Measurements from ENCODE around the gene PKMYT1. TPM values are rescaled to one million over a fixed set of nuclear protein-coding genes. Genes with fewer than 3 reads are reported as not detected.
"Not testable (repeated sequence)": the region's sequence is repeated elsewhere in the genome, so short reads cannot be mapped to it uniquely, and the experiment has no call there.

PKMYT1 gene
- total RNA-seq, 2 experiments from 2014 or later: 0.47 to 0.60 TPM

GRCh38 chr16:2946649-2947048 lies 33.6 kb downstream of the PKMYT1 start:
- Mint-ChIP-seq H3K9me3 (no peaks in the 10 kb centered on the region), H3K36me3 (ENCODE audit: low read depth) (peaks cover 34% of the 10 kb centered on the region), H3K4me3 (no peak overlapping the region), H3K4me1 (ENCODE audit: low read depth) (no peaks in the 10 kb centered on the region), H3K27me3 (no peaks in the 10 kb centered on the region), H3K27ac (no peak overlapping the region)
- Histone ChIP-seq H3K27ac (ENCODE audit: low read depth in 1 of 2, low read length in 2 of 2) (no peak overlapping the region), H3K9me3 (ENCODE audit: control insufficient read depth in 1 of 2, insufficient read depth in 1 of 2, low read length in 2 of 2) (peaks cover 0 to 3% of the 10 kb centered on the region in 2 experiments), H3K4me3 (ENCODE audit: low read length) (no peak overlapping the region), H3K4me1 (ENCODE audit: insufficient read depth, low read length) (no peaks in the 10 kb centered on the region), H3K27me3 (ENCODE audit: control insufficient read depth in 1 of 2, insufficient read depth in 2 of 2, low read length in 2 of 2) (no peaks in the 10 kb centered on the region), H3K36me3 (ENCODE audit: insufficient read depth, low read length) (peaks cover 5% of the 10 kb centered on the region)
- CTCF ChIA-PET: no interaction called here
- intact Hi-C loops (cut with DNase I, micrococcal nuclease): no loop called here
- POLR2A ChIA-PET: no interaction called here
- TF ChIP-seq CTCF (IDR thresholded peaks at IDR 0.05): no peak
- DNase-seq: no peak
- ATAC-seq (ENCODE audit: poor library complexity): no peak

GRCh38 chr16:2943716-2944115 lies 36.5 kb downstream of the PKMYT1 start:
- H3K27me3 ChIP-seq (ENCODE audit: control insufficient read depth in 1 of 2, insufficient read depth in 2 of 2, low read length in 2 of 2); H3K4me3 Mint-ChIP-seq; H3K9me3 ChIP-seq (ENCODE audit: control insufficient read depth in 1 of 2, insufficient read depth in 1 of 2, low read length in 2 of 2); H3K27me3 Mint-ChIP-seq; DNase-seq; H3K4me1 Mint-ChIP-seq (ENCODE audit: low read depth); H3K4me1 ChIP-seq (ENCODE audit: insufficient read depth, low read length); ATAC-seq (ENCODE audit: poor library complexity); H3K27ac ChIP-seq (ENCODE audit: low read depth in 1 of 2, low read length in 2 of 2); POLR2A ChIA-PET; H3K9me3 Mint-ChIP-seq; H3K4me3 ChIP-seq (ENCODE audit: low read length); H3K27ac Mint-ChIP-seq; intact Hi-C loops (cut with DNase I, micrococcal nuclease): not testable (repeated sequence)
- peaks cover 26% of the 10 kb centered on the region for H3K36me3 ChIP-seq (ENCODE audit: insufficient read depth, low read length)
- CTCF ChIA-PET: interaction anchor here (1.2 kb wide), 1 partner anchor 16 kb away, joined by 3 read pairs; no protein-coding TSS in a partner anchor
- peaks cover 52% of the 10 kb centered on the region for H3K36me3 Mint-ChIP-seq (ENCODE audit: low read depth)

- no peak overlapping the region for H3K27ac Mint-ChIP-seq
- CTCF ChIA-PET: no interaction called here
Observed at GRCh38 chr16:2942045-2942444, 38.2 kb downstream of the PKMYT1 start.

More at GRCh38 chr16:2942045-2942444, 38.2 kb downstream of the PKMYT1 start:
- no peak overlapping the region for H3K4me3 Mint-ChIP-seq
- intact Hi-C loops (cut with DNase I, micrococcal nuclease): no loop called here
- Histone ChIP-seq H3K4me3 (ENCODE audit: low read length) (no peak overlapping the region), H3K27me3 (ENCODE audit: control insufficient read depth in 1 of 2, insufficient read depth in 2 of 2, low read length in 2 of 2) (no peaks in the 10 kb centered on the region), H3K36me3 (ENCODE audit: insufficient read depth, low read length) (peaks cover 38% of the 10 kb centered on the region), H3K9me3 (ENCODE audit: control insufficient read depth in 1 of 2, insufficient read depth in 1 of 2, low read length in 2 of 2) (no peaks in the 10 kb centered on the region), H3K27ac (ENCODE audit: low read depth in 1 of 2, low read length in 2 of 2) (no peak overlapping the region), H3K4me1 (ENCODE audit: insufficient read depth, low read length) (no peaks in the 10 kb centered on the region)
- H3K36me3 Mint-ChIP-seq (ENCODE audit: low read depth): peaks cover 53% of the 10 kb centered on the region
- POLR2A ChIA-PET: no interaction called here
- no peak for DNase-seq
- no peaks in the 10 kb centered on the region for H3K27me3 Mint-ChIP-seq
- no peaks in the 10 kb centered on the region for H3K4me1 Mint-ChIP-seq (ENCODE audit: low read depth)
- no peak for TF ChIP-seq CTCF (IDR thresholded peaks at IDR 0.05)
- H3K9me3 Mint-ChIP-seq: no peaks in the 10 kb centered on the region
- no peak for ATAC-seq (ENCODE audit: poor library complexity)
